ENCODE measurements around the gene TAAR5.

GRCh38 chr6:132569170-132569569, 20.4 kb downstream of the TAAR5 start:
- no peak for TF ChIP-seq USF2 (CRISPR knock-in tag; IDR thresholded peaks at IDR 0.05)
- no peak for TF ChIP-seq SP1 (CRISPR knock-in tag; conservative IDR thresholded peaks at IDR 0.05)
- TF ChIP-seq CTCF (IDR thresholded peaks at IDR 0.05): no peak
- TF ChIP-seq, protein P1, sequence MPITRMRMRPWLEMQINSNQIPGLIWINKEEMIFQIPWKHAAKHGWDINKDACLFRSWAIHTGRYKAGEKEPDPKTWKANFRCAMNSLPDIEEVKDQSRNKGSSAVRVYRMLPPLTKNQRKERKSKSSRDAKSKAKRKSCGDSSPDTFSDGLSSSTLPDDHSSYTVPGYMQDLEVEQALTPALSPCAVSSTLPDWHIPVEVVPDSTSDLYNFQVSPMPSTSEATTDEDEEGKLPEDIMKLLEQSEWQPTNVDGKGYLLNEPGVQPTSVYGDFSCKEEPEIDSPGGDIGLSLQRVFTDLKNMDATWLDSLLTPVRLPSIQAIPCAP (CRISPR knock-in tag; IDR thresholded peaks at IDR 0.05): no peak
- no peak for TF ChIP-seq TEAD4 (CRISPR knock-in tag; IDR thresholded peaks at IDR 0.05)
- no peak for TF ChIP-seq E2F4 (CRISPR knock-in tag; IDR thresholded peaks at IDR 0.05; ENCODE audit: borderline replicate concordance, low read depth)
- no peak for TF ChIP-seq USF1 (CRISPR knock-in tag; IDR thresholded peaks at IDR 0.05)
- TF ChIP-seq ZNF121 (CRISPR knock-in tag; IDR thresholded peaks at IDR 0.05): no peak
- TF ChIP-seq RELA (CRISPR knock-in tag; IDR thresholded peaks at IDR 0.05; ENCODE audit: borderline replicate concordance): no peak
- TF ChIP-seq IRF2 (CRISPR knock-in tag; IDR thresholded peaks at IDR 0.05; ENCODE audit: borderline replicate concordance, low read depth): no peak
